Measurements from ENCODE around the gene C6orf58. TPM values are rescaled to one million over a fixed set of nuclear protein-coding genes. Genes with fewer than 3 reads are reported as not detected.

The C6orf58 gene
- total RNA-seq, 1 donor from 2014 or later = not detected

DNA sequence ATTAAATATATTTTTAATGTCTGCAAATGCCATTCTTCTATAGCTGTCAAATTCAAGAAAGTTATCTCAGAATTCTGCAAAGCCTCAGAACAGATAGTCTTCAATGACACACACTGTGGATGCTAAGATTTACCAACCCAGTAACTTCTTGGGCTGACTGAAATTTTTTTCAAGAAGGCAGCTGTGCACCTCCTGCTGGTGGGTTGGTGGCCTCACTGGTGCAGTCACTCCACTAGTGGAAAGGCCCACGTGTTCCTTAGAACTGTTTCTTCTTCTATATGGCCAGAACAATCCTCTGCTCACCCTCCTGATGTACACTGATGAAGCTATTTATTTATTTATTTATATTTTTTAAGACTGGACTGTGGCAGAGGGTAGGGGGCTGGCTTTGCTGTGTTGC is 29.8 kb upstream of the C6orf58 start:
- DNase-seq = no peak
- Mint-ChIP-seq H3K4me1 (ENCODE audit: low read depth, unreplicated experiment) (no peaks in the 10 kb centered on the region), H3K4me3 (ENCODE audit: unreplicated experiment) (no peak overlapping the region), H3K36me3 (ENCODE audit: unreplicated experiment) (no peaks in the 10 kb centered on the region), H3K27me3 (ENCODE audit: unreplicated experiment) (no peaks in the 10 kb centered on the region), H3K9me3 (ENCODE audit: unreplicated experiment) (no peaks in the 10 kb centered on the region), H3K27ac (ENCODE audit: unreplicated experiment) (no peak overlapping the region)
- TF ChIP-seq, protein P1, sequence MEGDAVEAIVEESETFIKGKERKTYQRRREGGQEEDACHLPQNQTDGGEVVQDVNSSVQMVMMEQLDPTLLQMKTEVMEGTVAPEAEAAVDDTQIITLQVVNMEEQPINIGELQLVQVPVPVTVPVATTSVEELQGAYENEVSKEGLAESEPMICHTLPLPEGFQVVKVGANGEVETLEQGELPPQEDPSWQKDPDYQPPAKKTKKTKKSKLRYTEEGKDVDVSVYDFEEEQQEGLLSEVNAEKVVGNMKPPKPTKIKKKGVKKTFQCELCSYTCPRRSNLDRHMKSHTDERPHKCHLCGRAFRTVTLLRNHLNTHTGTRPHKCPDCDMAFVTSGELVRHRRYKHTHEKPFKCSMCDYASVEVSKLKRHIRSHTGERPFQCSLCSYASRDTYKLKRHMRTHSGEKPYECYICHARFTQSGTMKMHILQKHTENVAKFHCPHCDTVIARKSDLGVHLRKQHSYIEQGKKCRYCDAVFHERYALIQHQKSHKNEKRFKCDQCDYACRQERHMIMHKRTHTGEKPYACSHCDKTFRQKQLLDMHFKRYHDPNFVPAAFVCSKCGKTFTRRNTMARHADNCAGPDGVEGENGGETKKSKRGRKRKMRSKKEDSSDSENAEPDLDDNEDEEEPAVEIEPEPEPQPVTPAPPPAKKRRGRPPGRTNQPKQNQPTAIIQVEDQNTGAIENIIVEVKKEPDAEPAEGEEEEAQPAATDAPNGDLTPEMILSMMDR (IDR thresholded peaks at IDR 0.05; ENCODE audit: partially characterized antibody, unreplicated experiment) = no peak

DNA sequence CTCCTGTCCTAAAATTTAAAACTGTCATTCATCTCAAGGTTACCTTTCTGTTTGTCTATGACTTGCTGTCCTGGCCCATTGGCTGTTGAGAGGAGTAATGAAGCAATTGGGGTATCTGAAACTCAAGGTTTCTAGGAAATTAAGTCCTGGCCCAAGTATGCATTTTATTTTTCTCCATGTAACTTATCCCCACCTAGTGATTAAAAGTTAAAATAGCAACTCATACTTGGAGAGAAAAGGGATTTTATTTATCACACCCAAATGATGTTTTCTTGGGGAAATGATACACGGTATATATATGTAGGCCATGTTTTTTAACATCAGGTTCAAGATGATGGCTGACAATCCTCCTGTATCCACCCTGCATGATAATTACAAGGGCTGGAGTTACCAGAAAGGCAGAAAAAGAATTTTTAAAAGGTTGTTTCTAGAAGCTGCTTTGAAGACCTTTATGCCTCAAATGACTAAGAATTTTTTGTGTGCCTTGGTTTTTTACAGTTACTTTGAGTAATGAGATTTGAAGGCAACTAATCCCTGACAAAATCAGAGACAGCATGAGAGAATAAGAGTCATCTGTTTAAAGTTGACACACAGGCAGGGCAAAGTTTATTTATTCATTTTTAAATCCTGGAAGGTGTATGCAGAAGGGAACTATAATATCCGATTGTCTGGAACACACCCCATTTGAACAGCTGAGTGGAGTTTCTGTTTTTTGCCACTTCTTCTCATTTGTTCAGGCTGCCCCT is 28.9 kb upstream of the C6orf58 start:
- TF ChIP-seq, protein P1 (IDR thresholded peaks at IDR 0.05; ENCODE audit: partially characterized antibody, unreplicated experiment) = no peak
- Mint-ChIP-seq H3K4me1 (ENCODE audit: low read depth, unreplicated experiment) (no peaks in the 10 kb centered on the region), H3K4me3 (ENCODE audit: unreplicated experiment) (no peak overlapping the region), H3K9me3 (ENCODE audit: unreplicated experiment) (no peaks in the 10 kb centered on the region), H3K27ac (ENCODE audit: unreplicated experiment) (no peak overlapping the region), H3K36me3 (ENCODE audit: unreplicated experiment) (no peaks in the 10 kb centered on the region), H3K27me3 (ENCODE audit: unreplicated experiment) (no peaks in the 10 kb centered on the region)
- no peak for DNase-seq

DNA sequence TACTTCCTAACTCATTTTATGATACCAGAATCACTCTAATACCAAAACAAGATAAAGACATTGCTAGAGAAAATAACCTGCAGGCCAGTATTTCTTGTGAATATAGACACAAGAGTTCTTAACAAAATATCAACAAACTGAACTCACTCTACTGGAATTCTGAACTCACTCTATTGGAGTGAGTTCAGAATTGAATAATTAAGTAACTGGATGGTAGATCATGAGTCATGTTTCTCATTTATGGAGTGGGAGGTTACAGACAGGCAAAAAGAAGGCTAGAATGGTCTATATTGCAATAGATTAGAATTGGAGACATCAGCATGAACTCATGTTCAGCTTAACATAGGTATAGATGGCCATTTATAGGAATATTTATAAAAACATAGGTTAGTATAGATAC is 26.6 kb upstream of the C6orf58 start:
- DNase-seq = no peak
- TF ChIP-seq, protein P1 (IDR thresholded peaks at IDR 0.05; ENCODE audit: partially characterized antibody, unreplicated experiment) = no peak
- H3K9me3 Mint-ChIP-seq (ENCODE audit: unreplicated experiment) = no peaks in the 10 kb centered on the region
- H3K36me3 Mint-ChIP-seq (ENCODE audit: unreplicated experiment) = no peaks in the 10 kb centered on the region
- no peaks in the 10 kb centered on the region for H3K27me3 Mint-ChIP-seq (ENCODE audit: unreplicated experiment)
- H3K4me1 Mint-ChIP-seq (ENCODE audit: low read depth, unreplicated experiment) = no peaks in the 10 kb centered on the region
- H3K27ac Mint-ChIP-seq (ENCODE audit: unreplicated experiment) = no peak overlapping the region
- H3K4me3 Mint-ChIP-seq (ENCODE audit: unreplicated experiment) = no peak overlapping the region

DNA sequence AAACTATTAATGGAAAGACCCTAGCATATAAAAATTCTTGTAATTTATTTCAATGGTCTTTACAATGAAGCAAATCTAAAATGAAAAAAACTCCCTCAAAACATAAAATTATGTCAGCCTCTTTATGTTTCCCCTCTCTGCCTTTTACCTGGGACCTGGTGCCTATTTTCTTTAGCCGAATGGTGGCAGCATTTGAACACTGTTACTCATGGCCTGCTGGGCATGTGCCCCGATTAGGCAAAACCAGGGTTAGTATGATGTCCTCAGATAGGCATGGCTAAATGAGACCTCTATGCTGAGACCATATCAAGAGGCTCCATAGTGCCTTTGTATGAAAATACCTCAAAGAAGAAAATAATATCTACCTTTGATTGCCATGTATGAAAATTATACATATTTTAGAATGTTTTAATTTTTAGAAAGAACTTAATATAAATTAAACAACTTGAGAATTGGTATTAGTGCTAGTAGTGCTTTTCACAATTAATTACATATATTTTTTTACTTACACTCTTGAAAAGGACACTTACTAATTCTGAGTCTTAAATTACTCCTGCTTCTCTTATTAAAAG is 22.5 kb upstream of the C6orf58 start:
- DNase-seq = no peak

DNA sequence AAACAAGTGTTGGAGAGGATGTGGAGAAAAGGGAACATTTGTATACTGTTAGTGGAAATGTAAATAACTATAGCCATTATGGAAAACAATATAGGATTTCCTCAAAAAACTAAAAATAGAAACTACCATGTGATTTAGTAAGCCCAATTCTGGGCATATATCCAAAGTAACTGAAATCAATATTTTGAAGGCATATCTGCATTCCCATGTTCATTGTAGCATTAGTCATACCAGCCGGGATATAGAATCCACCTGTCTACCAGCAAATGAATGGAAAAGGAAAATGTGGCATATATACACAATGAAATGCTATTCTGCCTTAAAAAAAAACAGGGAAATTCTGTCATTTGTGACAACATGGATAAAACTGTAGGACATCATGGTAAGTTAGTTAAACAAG is 15.3 kb upstream of the C6orf58 start:
- TF ChIP-seq, protein P1 (IDR thresholded peaks at IDR 0.05; ENCODE audit: partially characterized antibody, unreplicated experiment) = no peak
- Mint-ChIP-seq H3K4me1 (ENCODE audit: low read depth, unreplicated experiment) (no peaks in the 10 kb centered on the region), H3K4me3 (ENCODE audit: unreplicated experiment) (no peak overlapping the region), H3K9me3 (ENCODE audit: unreplicated experiment) (no peaks in the 10 kb centered on the region), H3K27me3 (ENCODE audit: unreplicated experiment) (no peaks in the 10 kb centered on the region), H3K36me3 (ENCODE audit: unreplicated experiment) (no peaks in the 10 kb centered on the region), H3K27ac (ENCODE audit: unreplicated experiment) (no peak overlapping the region)
- no peak for DNase-seq

More for the DNA sequence above, 22.5 kb upstream of the C6orf58 start:
- Mint-ChIP-seq H3K4me3 (ENCODE audit: unreplicated experiment) (no peak overlapping the region), H3K4me1 (ENCODE audit: low read depth, unreplicated experiment) (no peaks in the 10 kb centered on the region), H3K9me3 (ENCODE audit: unreplicated experiment) (no peaks in the 10 kb centered on the region), H3K27me3 (ENCODE audit: unreplicated experiment) (no peaks in the 10 kb centered on the region), H3K27ac (ENCODE audit: unreplicated experiment) (no peak overlapping the region), H3K36me3 (ENCODE audit: unreplicated experiment) (no peaks in the 10 kb centered on the region)
- TF ChIP-seq, protein P1 (IDR thresholded peaks at IDR 0.05; ENCODE audit: partially characterized antibody, unreplicated experiment) = no peak
